WTC11 (cell line): Measurements from ENCODE around the gene LRRC10B.

Source experiments
- ATF1 ChIP-seq: sonication (generic); formaldehyde crosslinking; IDR thresholded peaks from 2 replicates; pipeline ENCODE4 v1.8.1; 2023; ENCODE audit warnings: mild to moderate bottlenecking, moderate library complexity, missing genetic modification reagents
- CREB1 ChIP-seq: sonication (generic); formaldehyde crosslinking; IDR thresholded peaks from 2 replicates; pipeline ENCODE4 v1.8.0; 2023; ENCODE audit warnings: mild to moderate bottlenecking, missing genetic modification reagents
- ESRRA ChIP-seq: sonication (generic); formaldehyde crosslinking; IDR thresholded peaks from 2 replicates; pipeline ENCODE4 v1.8.1; 2022; ENCODE audit warnings: mild to moderate bottlenecking, missing genetic modification reagents, borderline replicate concordance
- MXD4 ChIP-seq: fragments of 250-450 bp; sonication (Bioruptor Pico); IDR thresholded peaks from 2 replicates; pipeline ENCODE4 v1.8.0; 2021; ENCODE audit warnings: mild to moderate bottlenecking, moderate library complexity, borderline replicate concordance
- SP1 ChIP-seq: sonication (generic); formaldehyde crosslinking; conservative IDR thresholded peaks from 2 replicates; pipeline ENCODE4 v1.8.1; 2022; ENCODE audit warnings: missing genetic modification reagents
- ZBTB21 ChIP-seq: sonication (generic); formaldehyde crosslinking; IDR thresholded peaks from 2 replicates; pipeline ENCODE4 v1.8.1; 2023; ENCODE audit warnings: mild to moderate bottlenecking, missing genetic modification reagents, borderline replicate concordance
- ZNF138 ChIP-seq: sonication (generic); formaldehyde crosslinking; conservative IDR thresholded peaks from 2 replicates; pipeline ENCODE4 v1.8.1; 2022; ENCODE audit warnings: mild to moderate bottlenecking, moderate library complexity, missing genetic modification reagents
- ZNF416 ChIP-seq: fragments of 250-450 bp; sonication (Bioruptor Pico); IDR thresholded peaks from 2 replicates; pipeline ENCODE4 v1.9.0; 2021; ENCODE audit warnings: mild to moderate bottlenecking, inconsistent platforms
- TF ChIP-seq, protein P1 (sequence below): fragments of 200-600 bp; IDR thresholded peaks from 2 replicates; pipeline ENCODE4 v1.8.0; 2022; ENCODE audit warnings: antibody characterized with exemption
- TF ChIP-seq, protein P2 (sequence below): sonication (generic); formaldehyde crosslinking; IDR thresholded peaks from 2 replicates; pipeline ENCODE4 v1.8.1; 2022; ENCODE audit warnings: low read depth, missing genetic modification reagents, borderline replicate concordance
- TF ChIP-seq, protein P3 (sequence below): fragments of 250-450 bp; sonication (Bioruptor Pico); IDR thresholded peaks from 2 replicates; pipeline ENCODE4 v1.8.0; 2021; ENCODE audit warnings: mild to moderate bottlenecking

DNA sequence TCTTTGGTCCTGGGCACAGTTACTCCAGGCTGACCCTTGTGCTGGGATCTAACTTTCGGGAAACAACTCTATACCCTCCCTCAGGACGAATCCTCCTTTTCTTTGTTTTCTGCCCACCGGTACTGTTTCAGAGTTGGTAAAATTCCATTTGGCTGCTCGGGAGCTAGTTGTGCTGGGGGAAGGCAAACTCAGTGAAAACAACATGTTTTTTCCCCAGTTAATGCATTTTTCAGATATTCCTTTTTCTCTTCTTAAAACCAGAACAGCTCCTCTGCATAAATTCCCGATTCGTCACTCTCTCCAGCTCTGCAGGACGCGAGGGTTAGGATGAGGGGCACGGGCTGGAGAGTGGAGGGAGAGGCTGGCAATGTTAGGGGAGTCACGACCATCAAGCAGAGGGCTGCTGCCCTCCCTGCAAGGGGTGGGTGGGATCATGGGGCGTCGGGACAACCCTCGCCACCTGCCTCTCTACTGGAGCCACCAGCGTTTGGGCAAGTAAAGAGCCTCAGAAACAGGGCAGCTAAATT, 31.3 kb downstream of the LRRC10B start:
- TF ChIP-seq, protein P1, sequence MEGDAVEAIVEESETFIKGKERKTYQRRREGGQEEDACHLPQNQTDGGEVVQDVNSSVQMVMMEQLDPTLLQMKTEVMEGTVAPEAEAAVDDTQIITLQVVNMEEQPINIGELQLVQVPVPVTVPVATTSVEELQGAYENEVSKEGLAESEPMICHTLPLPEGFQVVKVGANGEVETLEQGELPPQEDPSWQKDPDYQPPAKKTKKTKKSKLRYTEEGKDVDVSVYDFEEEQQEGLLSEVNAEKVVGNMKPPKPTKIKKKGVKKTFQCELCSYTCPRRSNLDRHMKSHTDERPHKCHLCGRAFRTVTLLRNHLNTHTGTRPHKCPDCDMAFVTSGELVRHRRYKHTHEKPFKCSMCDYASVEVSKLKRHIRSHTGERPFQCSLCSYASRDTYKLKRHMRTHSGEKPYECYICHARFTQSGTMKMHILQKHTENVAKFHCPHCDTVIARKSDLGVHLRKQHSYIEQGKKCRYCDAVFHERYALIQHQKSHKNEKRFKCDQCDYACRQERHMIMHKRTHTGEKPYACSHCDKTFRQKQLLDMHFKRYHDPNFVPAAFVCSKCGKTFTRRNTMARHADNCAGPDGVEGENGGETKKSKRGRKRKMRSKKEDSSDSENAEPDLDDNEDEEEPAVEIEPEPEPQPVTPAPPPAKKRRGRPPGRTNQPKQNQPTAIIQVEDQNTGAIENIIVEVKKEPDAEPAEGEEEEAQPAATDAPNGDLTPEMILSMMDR: no peak
- TF ChIP-seq ATF1 (CRISPR knock-in tag) (no peak), ZNF138 (CRISPR knock-in tag) (no peak), ZBTB21 (CRISPR knock-in tag) (no peak), ZNF416 (no peak), SP1 (no peak), CREB1 (no peak), MXD4 (CRISPR knock-in tag) (no peak), ESRRA (CRISPR knock-in tag) (no peak)
- TF ChIP-seq, protein P2, sequence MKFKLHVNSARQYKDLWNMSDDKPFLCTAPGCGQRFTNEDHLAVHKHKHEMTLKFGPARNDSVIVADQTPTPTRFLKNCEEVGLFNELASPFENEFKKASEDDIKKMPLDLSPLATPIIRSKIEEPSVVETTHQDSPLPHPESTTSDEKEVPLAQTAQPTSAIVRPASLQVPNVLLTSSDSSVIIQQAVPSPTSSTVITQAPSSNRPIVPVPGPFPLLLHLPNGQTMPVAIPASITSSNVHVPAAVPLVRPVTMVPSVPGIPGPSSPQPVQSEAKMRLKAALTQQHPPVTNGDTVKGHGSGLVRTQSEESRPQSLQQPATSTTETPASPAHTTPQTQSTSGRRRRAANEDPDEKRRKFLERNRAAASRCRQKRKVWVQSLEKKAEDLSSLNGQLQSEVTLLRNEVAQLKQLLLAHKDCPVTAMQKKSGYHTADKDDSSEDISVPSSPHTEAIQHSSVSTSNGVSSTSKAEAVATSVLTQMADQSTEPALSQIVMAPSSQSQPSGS (CRISPR knock-in tag): no peak
- TF ChIP-seq, protein P3, sequence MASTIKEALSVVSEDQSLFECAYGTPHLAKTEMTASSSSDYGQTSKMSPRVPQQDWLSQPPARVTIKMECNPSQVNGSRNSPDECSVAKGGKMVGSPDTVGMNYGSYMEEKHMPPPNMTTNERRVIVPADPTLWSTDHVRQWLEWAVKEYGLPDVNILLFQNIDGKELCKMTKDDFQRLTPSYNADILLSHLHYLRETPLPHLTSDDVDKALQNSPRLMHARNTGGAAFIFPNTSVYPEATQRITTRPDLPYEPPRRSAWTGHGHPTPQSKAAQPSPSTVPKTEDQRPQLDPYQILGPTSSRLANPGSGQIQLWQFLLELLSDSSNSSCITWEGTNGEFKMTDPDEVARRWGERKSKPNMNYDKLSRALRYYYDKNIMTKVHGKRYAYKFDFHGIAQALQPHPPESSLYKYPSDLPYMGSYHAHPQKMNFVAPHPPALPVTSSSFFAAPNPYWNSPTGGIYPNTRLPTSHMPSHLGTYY: no peak
